K562 (cell line): ENCODE data around the gene RAPGEF5. TPM values are rescaled to one million over a fixed set of nuclear protein-coding genes. Genes with fewer than 3 reads are reported as not detected.

Experiments
- ETV6 ChIP-seq, 3 experiments: fragments of 150-350 bp in 1 of 3; sonication (generic) in 1 of 3; formaldehyde crosslinking in 1 of 3; IDR thresholded peaks; 2 replicates each; pipeline versions ENCODE4 v1.6.1 to v1.8.0; 2014 to 2022; ENCODE audit warnings: borderline replicate concordance in 2 of 3, low read depth in 2 of 3, antibody characterized with exemption in 1 of 3, low read length in 1 of 3, mild to moderate bottlenecking in 1 of 3, missing genetic modification reagents in 1 of 3
- POLR2AphosphoS5 ChIP-seq: IDR thresholded peaks from 2 replicates; pipeline ENCODE4 v1.6.1; 2011; ENCODE audit warnings: mild to moderate bottlenecking, low read depth, low read length, moderate library complexity; ENCODE audit not compliant: control insufficient read depth, insufficient read depth
- RBM34 ChIP-seq: fragments of 200-400 bp; formaldehyde crosslinking; IDR thresholded peaks from 2 replicates; pipeline ENCODE4 v1.6.1; 2018; ENCODE audit warnings: low read length, borderline replicate concordance; ENCODE audit not compliant: insufficient read depth
- SIN3A ChIP-seq, 2 experiments: fragments of 150-350 bp in 1 of 2; IDR thresholded peaks; 2 replicates each; pipeline ENCODE4 v1.6.1; 2011 to 2016; ENCODE audit warnings: borderline replicate concordance in 2 of 2, low read depth in 2 of 2, low read length in 2 of 2, mild to moderate bottlenecking in 2 of 2, moderate library complexity in 2 of 2; ENCODE audit not compliant: control insufficient read depth in 1 of 2
- U2AF2 ChIP-seq: fragments of 200-400 bp; formaldehyde crosslinking; optimal IDR thresholded peaks from 2 replicates; pipeline ENCODE3; 2017; ENCODE audit warnings: low read depth, mild to moderate bottlenecking, low read length
- XRCC4 ChIP-seq: IDR thresholded peaks from one replicate; pipeline ENCODE4 v1.6.1; 2011; ENCODE audit not compliant: insufficient read depth, insufficient read length; ENCODE audit errors: extremely low read depth
- ZNF184 ChIP-seq: sonication (generic); formaldehyde crosslinking; IDR thresholded peaks from 2 replicates; pipeline ENCODE4 v1.5.0; 2020; ENCODE audit warnings: missing genetic modification reagents
- ZNF23 ChIP-seq: fragments of 250-450 bp; sonication (Bioruptor Pico); IDR thresholded peaks from 2 replicates; pipeline ENCODE4 v1.4.0; 2020; ENCODE audit warnings: mild to moderate bottlenecking
- polyA plus RNA-seq, 8 experiments: library from polyadenylated mRNA; depleted of rRNA in 4 of 8; stranded (reverse) in 5 of 8; unstranded in 3 of 8; fragments of >200 nt; fragmentation: Nextera tagmentation in 2 of 8; fragmentation: Illumina TruSeq in 1 of 8; extraction: Ambion mirVana in 2 of 8; extraction: Trizol in 1 of 8; gene quantifications; 2 replicates each; pipeline versions ENCODE4 v1.2.1 to v1.2.3, GENCODE V29; 2011 to 2014; ENCODE audit warnings: inconsistent platforms in 1 of 8, missing spikeins in 1 of 8
- total RNA-seq, 7 experiments: library from RNA; depleted of rRNA in 6 of 7; stranded (reverse); fragments of >200 nt in 6 of 7; fragmentation: Illumina TruSeq in 2 of 7; extraction: Trizol in 2 of 7; gene quantifications; 2 replicates each; pipeline versions ENCODE4 v1.2.1 to v1.2.3, GENCODE V29; 2011 to 2021; ENCODE audit warnings: low replicate concordance in 1 of 7
- TF ChIP-seq, protein P1 (sequence below): fragments of 450-650 bp; IDR thresholded peaks from 2 replicates; pipeline ENCODE4 v1.6.1; 2016; ENCODE audit warnings: low read depth, mild to moderate bottlenecking, moderate library complexity
- TF ChIP-seq, protein P2 (sequence below): fragments of 250-450 bp; sonication (Bioruptor Pico); IDR thresholded peaks from 2 replicates; pipeline ENCODE4 v1.5.0; 2022; ENCODE audit warnings: mild to moderate bottlenecking
- TF ChIP-seq, protein P3 (sequence below): fragments of 450-650 bp; IDR thresholded peaks from 2 replicates; pipeline ENCODE4 v1.6.1; 2016; ENCODE audit warnings: low read depth

RAPGEF5 gene
- total and polyA plus RNA-seq, 9 of the 15 experiments (the other 6 are each of a cell fraction or from before 2014, with no cell fraction given), result 0.39 to 2.0 (median 1.1) TPM

DNA sequence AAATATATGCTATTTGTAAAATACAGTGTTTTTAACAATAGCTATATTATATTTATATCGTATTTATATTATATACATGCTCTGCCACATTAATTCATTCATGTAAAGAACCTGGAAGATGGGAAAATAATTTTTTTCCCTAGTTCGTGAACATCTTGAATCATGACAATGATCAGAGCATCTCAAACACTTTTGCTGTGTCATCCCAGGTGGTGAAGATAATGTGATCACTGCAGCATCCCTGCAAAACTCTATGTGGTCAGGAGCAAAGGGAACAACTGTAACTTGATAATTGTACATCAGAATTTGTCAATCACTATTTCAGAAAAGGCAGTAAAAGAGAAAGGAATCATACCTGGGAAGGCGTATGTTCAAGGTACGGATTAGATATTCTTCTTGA lies 39.3 kb downstream of the RAPGEF5 start (continued):
- TF ChIP-seq, protein P1, sequence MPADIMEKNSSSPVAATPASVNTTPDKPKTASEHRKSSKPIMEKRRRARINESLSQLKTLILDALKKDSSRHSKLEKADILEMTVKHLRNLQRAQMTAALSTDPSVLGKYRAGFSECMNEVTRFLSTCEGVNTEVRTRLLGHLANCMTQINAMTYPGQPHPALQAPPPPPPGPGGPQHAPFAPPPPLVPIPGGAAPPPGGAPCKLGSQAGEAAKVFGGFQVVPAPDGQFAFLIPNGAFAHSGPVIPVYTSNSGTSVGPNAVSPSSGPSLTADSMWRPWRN, result no peak
- TF ChIP-seq, protein P2, sequence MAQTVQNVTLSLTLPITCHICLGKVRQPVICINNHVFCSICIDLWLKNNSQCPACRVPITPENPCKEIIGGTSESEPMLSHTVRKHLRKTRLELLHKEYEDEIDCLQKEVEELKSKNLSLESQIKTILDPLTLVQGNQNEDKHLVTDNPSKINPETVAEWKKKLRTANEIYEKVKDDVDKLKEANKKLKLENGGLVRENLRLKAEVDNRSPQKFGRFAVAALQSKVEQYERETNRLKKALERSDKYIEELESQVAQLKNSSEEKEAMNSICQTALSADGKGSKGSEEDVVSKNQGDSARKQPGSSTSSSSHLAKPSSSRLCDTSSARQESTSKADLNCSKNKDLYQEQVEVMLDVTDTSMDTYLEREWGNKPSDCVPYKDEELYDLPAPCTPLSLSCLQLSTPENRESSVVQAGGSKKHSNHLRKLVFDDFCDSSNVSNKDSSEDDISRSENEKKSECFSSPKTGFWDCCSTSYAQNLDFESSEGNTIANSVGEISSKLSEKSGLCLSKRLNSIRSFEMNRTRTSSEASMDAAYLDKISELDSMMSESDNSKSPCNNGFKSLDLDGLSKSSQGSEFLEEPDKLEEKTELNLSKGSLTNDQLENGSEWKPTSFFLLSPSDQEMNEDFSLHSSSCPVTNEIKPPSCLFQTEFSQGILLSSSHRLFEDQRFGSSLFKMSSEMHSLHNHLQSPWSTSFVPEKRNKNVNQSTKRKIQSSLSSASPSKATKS (CRISPR knock-in tag), result no peak
- TF ChIP-seq, protein P3, sequence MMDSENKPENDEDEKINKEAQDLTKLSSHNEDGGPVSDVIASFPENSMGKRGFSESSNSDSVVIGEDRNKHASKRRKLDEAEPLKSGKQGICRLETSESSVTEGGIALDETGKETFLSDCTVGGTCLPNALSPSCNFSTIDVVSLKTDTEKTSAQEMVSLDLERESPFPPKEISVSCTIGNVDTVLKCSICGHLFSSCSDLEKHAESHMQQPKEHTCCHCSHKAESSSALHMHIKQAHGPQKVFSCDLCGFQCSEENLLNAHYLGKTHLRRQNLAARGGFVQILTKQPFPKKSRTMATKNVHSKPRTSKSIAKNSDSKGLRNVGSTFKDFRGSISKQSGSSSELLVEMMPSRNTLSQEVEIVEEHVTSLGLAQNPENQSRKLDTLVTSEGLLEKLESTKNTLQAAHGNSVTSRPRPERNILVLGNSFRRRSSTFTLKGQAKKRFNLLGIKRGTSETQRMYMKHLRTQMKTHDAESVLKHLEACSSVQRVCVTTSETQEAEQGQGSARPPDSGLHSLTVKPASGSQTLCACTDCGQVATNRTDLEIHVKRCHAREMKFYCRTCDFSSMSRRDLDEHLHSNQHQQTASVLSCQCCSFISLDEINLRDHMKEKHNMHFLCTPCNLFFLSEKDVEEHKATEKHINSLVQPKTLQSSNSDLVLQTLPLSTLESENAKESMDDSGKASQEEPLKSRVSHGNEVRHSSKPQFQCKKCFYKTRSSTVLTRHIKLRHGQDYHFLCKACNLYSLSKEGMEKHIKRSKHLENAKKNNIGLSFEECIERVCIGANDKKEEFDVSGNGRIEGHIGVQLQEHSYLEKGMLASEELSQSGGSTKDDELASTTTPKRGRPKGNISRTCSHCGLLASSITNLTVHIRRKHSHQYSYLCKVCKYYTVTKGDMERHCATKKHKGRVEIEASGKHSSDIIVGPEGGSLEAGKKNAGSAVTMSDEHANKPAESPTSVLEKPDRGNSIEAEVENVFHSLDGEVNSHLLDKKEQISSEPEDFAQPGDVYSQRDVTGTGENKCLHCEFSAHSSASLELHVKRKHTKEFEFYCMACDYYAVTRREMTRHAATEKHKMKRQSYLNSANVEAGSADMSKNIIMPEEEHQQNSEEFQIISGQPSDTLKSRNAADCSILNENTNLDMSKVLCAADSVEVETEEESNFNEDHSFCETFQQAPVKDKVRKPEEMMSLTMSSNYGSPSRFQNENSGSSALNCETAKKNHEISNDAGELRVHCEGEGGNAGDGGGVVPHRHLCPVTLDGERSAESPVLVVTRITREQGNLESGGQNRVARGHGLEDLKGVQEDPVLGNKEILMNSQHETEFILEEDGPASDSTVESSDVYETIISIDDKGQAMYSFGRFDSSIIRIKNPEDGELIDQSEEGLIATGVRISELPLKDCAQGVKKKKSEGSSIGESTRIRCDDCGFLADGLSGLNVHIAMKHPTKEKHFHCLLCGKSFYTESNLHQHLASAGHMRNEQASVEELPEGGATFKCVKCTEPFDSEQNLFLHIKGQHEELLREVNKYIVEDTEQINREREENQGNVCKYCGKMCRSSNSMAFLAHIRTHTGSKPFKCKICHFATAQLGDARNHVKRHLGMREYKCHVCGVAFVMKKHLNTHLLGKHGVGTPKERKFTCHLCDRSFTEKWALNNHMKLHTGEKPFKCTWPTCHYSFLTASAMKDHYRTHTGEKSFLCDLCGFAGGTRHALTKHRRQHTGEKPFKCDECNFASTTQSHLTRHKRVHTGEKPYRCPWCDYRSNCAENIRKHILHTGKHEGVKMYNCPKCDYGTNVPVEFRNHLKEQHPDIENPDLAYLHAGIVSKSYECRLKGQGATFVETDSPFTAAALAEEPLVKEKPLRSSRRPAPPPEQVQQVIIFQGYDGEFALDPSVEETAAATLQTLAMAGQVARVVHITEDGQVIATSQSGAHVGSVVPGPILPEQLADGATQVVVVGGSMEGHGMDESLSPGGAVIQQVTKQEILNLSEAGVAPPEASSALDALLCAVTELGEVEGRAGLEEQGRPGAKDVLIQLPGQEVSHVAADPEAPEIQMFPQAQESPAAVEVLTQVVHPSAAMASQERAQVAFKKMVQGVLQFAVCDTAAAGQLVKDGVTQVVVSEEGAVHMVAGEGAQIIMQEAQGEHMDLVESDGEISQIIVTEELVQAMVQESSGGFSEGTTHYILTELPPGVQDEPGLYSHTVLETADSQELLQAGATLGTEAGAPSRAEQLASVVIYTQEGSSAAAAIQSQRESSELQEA, result no peak
- TF ChIP-seq SIN3A (IDR thresholded peaks at IDR 0.05; ENCODE audit: borderline replicate concordance in 2 of 2, control insufficient read depth in 1 of 2, low read depth in 2 of 2, low read length in 2 of 2) (no peak), RBM34 (no peak), ZNF184 (CRISPR knock-in tag) (no peak), ZNF23 (CRISPR knock-in tag) (no peak), U2AF2 (no peak), ETV6 (IDR thresholded peaks at IDR 0.05; ENCODE audit: borderline replicate concordance in 1 of 2, low read depth in 2 of 2, low read length in 1 of 2) (no peak), ETV6 (CRISPR knock-in tag; IDR thresholded peaks at IDR 0.05; ENCODE audit: borderline replicate concordance) (no peak), POLR2AphosphoS5 (no peak), XRCC4 (no peak)
